T-cell (primary cell): Measurements from ENCODE around the gene TMF1. TPM values are rescaled to one million over a fixed set of nuclear protein-coding genes. Genes with fewer than 3 reads are reported as not detected.
A peak's percentile ranks its signal among the peaks of the same experiment; 100 is the strongest.

ENCODE experiments used
- ATAC-seq, 4 experiments: fragments of 200-7000 bp in 3 of 4; fragments of 150-1000 bp in 1 of 4; cut with Tn5 transposase; replicated peaks in 1 of 4; 1 replicate in 3 of 4; 2 replicates in 1 of 4; pipeline ENCODE4 v1.10.0; 2021; ENCODE audit warnings: moderate library complexity in 3 of 4, mild to moderate bottlenecking in 2 of 4, moderate number of reproducible peaks in 1 of 4
- CTCF ChIA-PET, 2 donors: fragments of 300-600 bp; sonication (Branson Sonifier 250); formaldehyde crosslinking; loops; one replicate each; lab custom pipeline; 2022; ENCODE audit warnings: antibody characterized with exemption in 2 of 2; lab: Charles Lee
- POLR2A ChIA-PET, 2 donors: fragments of 300-600 bp; sonication (Branson Sonifier 250); formaldehyde crosslinking; loops; one replicate each; lab custom pipeline; 2022; ENCODE audit warnings: antibody characterized with exemption in 2 of 2; lab: Charles Lee
- DNase-seq, 35 experiments: peaks; one replicate each; pipeline versions ENCODE4 v3.0.0 to v3.0.0-alpha.2; 2013 to 2023
- H3K27ac ChIP-seq: one replicate; pipeline ENCODE4 v1.5.1; 2013; ENCODE audit warnings: low read length
- H3K27me3 ChIP-seq, 2 experiments: replicated peaks in 1 of 2; 1 replicate in 1 of 2; 2 replicates in 1 of 2; pipeline versions ENCODE4 v1.6.1 to v1.7.0; 2013; ENCODE audit warnings: low read length in 1 of 2, mixed read lengths in 1 of 2; ENCODE audit not compliant: control insufficient read depth in 2 of 2, insufficient read depth in 2 of 2; ENCODE audit errors: extremely low read depth in 1 of 2
- H3K36me3 ChIP-seq, 2 donors: 1 replicate in 1 of 2; 2 replicates in 1 of 2; pipeline versions ENCODE4 v1.6.1 to v1.7.0; 2013; ENCODE audit warnings: low read length in 1 of 2; ENCODE audit not compliant: control insufficient read depth in 2 of 2, insufficient read depth in 1 of 2; ENCODE audit errors: extremely low read depth in 1 of 2
- H3K4me1 ChIP-seq, 2 experiments: 1 replicate in 1 of 2; 2 replicates in 1 of 2; pipeline versions ENCODE4 v1.6.1 to v1.7.0; 2013; ENCODE audit warnings: low read length in 2 of 2, mixed read lengths in 1 of 2; ENCODE audit not compliant: insufficient read depth in 2 of 2, control insufficient read depth in 1 of 2; ENCODE audit errors: extremely low read depth in 1 of 2
- H3K4me3 ChIP-seq, 2 donors: 1 replicate in 1 of 2; 2 replicates in 1 of 2; pipeline versions ENCODE4 v1.5.1 to v1.7.0; 2013; ENCODE audit warnings: mild to moderate bottlenecking in 2 of 2, low read length in 1 of 2, moderate library complexity in 1 of 2; ENCODE audit not compliant: control insufficient read depth in 1 of 2; ENCODE audit errors: extremely low read depth in 1 of 2
- H3K9me3 ChIP-seq: 2 replicates; pipeline ENCODE4 v1.7.0; 2013
- H3K27ac Mint-ChIP-seq, 2 donors: one replicate each; pipeline ENCODE4 v1.8.0; 2020 to 2021; ENCODE audit warnings: mild to moderate bottlenecking in 2 of 2, mixed read lengths in 2 of 2
- H3K27me3 Mint-ChIP-seq, 2 donors: one replicate each; pipeline ENCODE4 v1.8.0; 2021 to 2022; ENCODE audit warnings: mixed read lengths in 2 of 2
- H3K36me3 Mint-ChIP-seq: one replicate; pipeline ENCODE4 v1.8.0; 2021; ENCODE audit warnings: mixed read lengths
- H3K4me1 Mint-ChIP-seq, 3 donors: one replicate each; pipeline ENCODE4 v1.8.0; 2020 to 2022; ENCODE audit warnings: mixed read lengths in 3 of 3, mild to moderate bottlenecking in 1 of 3
- H3K4me3 Mint-ChIP-seq, 3 donors: one replicate each; pipeline ENCODE4 v1.8.0; 2020 to 2022; ENCODE audit warnings: mild to moderate bottlenecking in 3 of 3, mixed read lengths in 3 of 3, moderate library complexity in 3 of 3
- H3K9me3 Mint-ChIP-seq, 3 donors: one replicate each; pipeline ENCODE4 v1.8.0; 2020 to 2022; ENCODE audit warnings: mixed read lengths in 3 of 3
- WGBS: methylation state at CpG from one replicate; pipeline ENCODE4 v1.1.5; 2013; ENCODE audit warnings: missing lambda C conversion rate; ENCODE audit not compliant: insufficient coverage; 5-methylcytosine and 5-hydroxymethylcytosine counted together
- total RNA-seq, 35 experiments: library from RNA in 6 of 35; stranded (reverse) in 6 of 35; fragments of 120-200 nt in 1 of 35; gene quantifications; one replicate each; pipeline versions ENCODE4 v1.2.1 to v1.2.4 and lab custom pipeline; 2013 to 2026

TMF1 gene
- total RNA-seq, 5 donors from 2014 or later (not counting 1 experiment from before 2014, with no cell fraction given): 39.9 to 80.4 (median 46.1) TPM

GRCh38 chr3:69066121-69066520 is 14.0 kb upstream of the TMF1 start:
- no peak overlapping the region for H3K4me3 ChIP-seq
- H3K27ac Mint-ChIP-seq: peak overlapping the region; percentile 82 to 86
- peaks cover 28 to 53% (median 38%) of the 10 kb centered on the region in 3 donors for H3K4me1 Mint-ChIP-seq
- no peaks in the 10 kb centered on the region for H3K27me3 Mint-ChIP-seq
- H3K4me3 Mint-ChIP-seq: peak overlapping the region in 1 of 3 donors; percentile 49
- POLR2A ChIA-PET: interaction anchor here in 1 of 2 donors (0.7 kb wide), 1 partner anchor 13 kb away, joined by 3 read pairs; no protein-coding TSS in a partner anchor
- no peaks in the 10 kb centered on the region for H3K9me3 Mint-ChIP-seq
- peaks cover 7 to 33% of the 10 kb centered on the region in 2 donors for H3K36me3 ChIP-seq
- peak overlapping the region; percentile 43 for H3K27ac ChIP-seq
- peaks cover 12 to 18% of the 10 kb centered on the region in 2 experiments for H3K4me1 ChIP-seq
- no peak for DNase-seq
- H3K27me3 ChIP-seq: no peaks in the 10 kb centered on the region
- no peak for ATAC-seq
- WGBS: no CpG with 5 or more reads among the region's 4 CpGs
- H3K9me3 ChIP-seq: no peaks in the 10 kb centered on the region
- peaks cover 23% of the 10 kb centered on the region for H3K36me3 Mint-ChIP-seq
- CTCF ChIA-PET: interaction anchor here in 1 of 2 donors (0.7 kb wide), 1 partner anchor 55 kb away, joined by 3 read pairs; no protein-coding TSS in a partner anchor

- peak; percentile 43 to 84 (median 80) for ATAC-seq
- H3K27ac Mint-ChIP-seq: peak overlapping the region; percentile 82 to 86
- peaks cover 28 to 47% (median 37%) of the 10 kb centered on the region in 3 donors for H3K4me1 Mint-ChIP-seq
- H3K27me3 Mint-ChIP-seq: no peaks in the 10 kb centered on the region
- H3K36me3 Mint-ChIP-seq: peaks cover 22% of the 10 kb centered on the region
- no peaks in the 10 kb centered on the region for H3K9me3 Mint-ChIP-seq
- POLR2A ChIA-PET: interaction anchor here (0.6 to 0.9 kb wide), 7 partner anchors 9 to 1515 kb away, joined by 3 to 8 read pairs (median 4); no protein-coding TSS in a partner anchor
- WGBS: 10% methylated on average over 1 of the region's 6 CpGs
- peaks cover 7 to 33% of the 10 kb centered on the region in 2 donors for H3K36me3 ChIP-seq
- peak in 8 of 35 experiments; percentile 10 to 44 (median 18) for DNase-seq
- H3K4me3 ChIP-seq: no peak overlapping the region
- H3K4me3 Mint-ChIP-seq: peak overlapping the region in 1 of 3 donors; percentile 49
- H3K27me3 ChIP-seq: no peaks in the 10 kb centered on the region
- peak overlapping the region; percentile 43 for H3K27ac ChIP-seq
- CTCF ChIA-PET: interaction anchor here (0.6 to 1.4 kb wide), 3 partner anchors 12 to 270 kb away, joined by 4 read pairs; no protein-coding TSS in a partner anchor
- H3K4me1 ChIP-seq: peaks cover 12 to 18% of the 10 kb centered on the region in 2 experiments
- no peaks in the 10 kb centered on the region for H3K9me3 ChIP-seq
Measured at GRCh38 chr3:69065318-69065964, 13.3 kb upstream of the TMF1 start.

GRCh38 chr3:69063636-69064035 is 11.5 kb upstream of the TMF1 start:
- Histone ChIP-seq H3K36me3 (peaks cover 7 to 31% of the 10 kb centered on the region in 2 donors), H3K4me1 (peaks cover 19 to 28% of the 10 kb centered on the region in 2 experiments), H3K9me3 (no peaks in the 10 kb centered on the region), H3K27ac (peak overlapping the region; percentile 36), H3K4me3 (no peak overlapping the region), H3K27me3 (no peaks in the 10 kb centered on the region)
- Mint-ChIP-seq H3K36me3 (peaks cover 32% of the 10 kb centered on the region), H3K9me3 (no peaks in the 10 kb centered on the region), H3K4me3 (peak overlapping the region in 2 of 3 donors; percentile 25 to 61), H3K27me3 (no peaks in the 10 kb centered on the region), H3K27ac (peak overlapping the region; percentile 82 to 86), H3K4me1 (peaks cover 45 to 57% (median 51%) of the 10 kb centered on the region in 3 donors)
- POLR2A ChIA-PET: interaction anchor here (0.6 to 1.5 kb wide), 6 partner anchors 11 to 1115 kb away, joined by 3 to 7 read pairs (median 4); no protein-coding TSS in a partner anchor
- peak in 2 of 4 experiments; percentile 38 to 53 for ATAC-seq
- WGBS: 0% methylated on average over 1 of the region's 2 CpGs
- no peak for DNase-seq
- CTCF ChIA-PET: interaction anchor here (0.6 to 0.7 kb wide), 2 partner anchors 18 to 40 kb away, joined by 3 to 5 read pairs; no protein-coding TSS in a partner anchor

GRCh38 chr3:69059688-69060087 is 7.6 kb upstream of the TMF1 start:
- Histone ChIP-seq H3K36me3 (peaks cover 4 to 48% of the 10 kb centered on the region in 2 donors), H3K4me1 (peaks cover 16 to 24% of the 10 kb centered on the region in 2 experiments), H3K9me3 (no peaks in the 10 kb centered on the region), H3K27me3 (no peaks in the 10 kb centered on the region), H3K4me3 (no peak overlapping the region), H3K27ac (no peak overlapping the region)
- Mint-ChIP-seq H3K4me1 (peaks cover 37 to 55% (median 47%) of the 10 kb centered on the region in 3 donors), H3K27me3 (no peaks in the 10 kb centered on the region), H3K9me3 (no peaks in the 10 kb centered on the region), H3K36me3 (peaks cover 38% of the 10 kb centered on the region), H3K4me3 (no peak overlapping the region), H3K27ac (peak overlapping the region; percentile 80 to 86)
- no peak for DNase-seq
- no peak for ATAC-seq
- ChIA-PET POLR2A (interaction anchor here (0.7 to 1.4 kb wide), 3 partner anchors 11 to 35 kb away, joined by 3 to 4 read pairs (median 3); no protein-coding TSS in a partner anchor), CTCF (interaction anchor here (0.6 to 1.6 kb wide), 3 partner anchors 25 to 102 kb away, joined by 3 read pairs; partner anchors contain the start of gene ARL6IP5 (in 1 of the 2))

- Mint-ChIP-seq H3K27me3 (no peaks in the 10 kb centered on the region), H3K4me1 (peaks cover 29 to 47% (median 39%) of the 10 kb centered on the region in 3 donors), H3K36me3 (peaks cover 38% of the 10 kb centered on the region), H3K9me3 (no peaks in the 10 kb centered on the region), H3K27ac (peak overlapping the region; percentile 80 to 86), H3K4me3 (peak overlapping the region in 1 of 3 donors; percentile 18)
- DNase-seq: no peak
- Histone ChIP-seq H3K9me3 (no peaks in the 10 kb centered on the region), H3K36me3 (peaks cover 4 to 50% of the 10 kb centered on the region in 2 donors), H3K27ac (peak overlapping the region; percentile 77), H3K4me3 (no peak overlapping the region), H3K4me1 (peaks cover 16 to 18% of the 10 kb centered on the region in 2 experiments), H3K27me3 (no peaks in the 10 kb centered on the region)
- CTCF ChIA-PET: interaction anchor here (0.6 to 1.9 kb wide), 4 partner anchors 26 to 62 kb away, joined by 3 to 6 read pairs (median 5); partner anchors contain the start of gene ARL6IP5 (in 1 of the 2)
- POLR2A ChIA-PET: interaction anchor here (0.6 to 1.4 kb wide), 5 partner anchors 9 to 81 kb away, joined by 3 to 13 read pairs (median 3); partner anchors contain the start of gene EOGT (in 1 of the 2)
- peak in 1 of 4 experiments; percentile 16 for ATAC-seq
- 43% methylated on average over 1 of the region's 2 CpGs for WGBS
Measured at GRCh38 chr3:69058947-69059224, 6.8 kb upstream of the TMF1 start.
